Dermis blood vessel endothelial cell (primary cell): ENCODE results near the gene MGMT. TPM values are rescaled to one million over a fixed set of nuclear protein-coding genes. Genes with fewer than 3 reads are reported as not detected.

Source experiments
- DNase-seq: peaks from one replicate; pipeline ENCODE4 v3.0.0; 2010
- total RNA-seq: library from RNA; depleted of rRNA; stranded (reverse); fragments of >200 nt; gene quantifications from 2 replicates; pipeline ENCODE4 v1.2.3, GENCODE V29; 2014

MGMT gene
- total RNA-seq, 1 donor from 2014 or later = 39.7 TPM

- DNase-seq = no peak
Measured at GRCh38 chr10:129742742-129743550, 275.9 kb downstream of the MGMT start.

- no peak for DNase-seq
Measured at GRCh38 chr10:129743738-129744133, 276.7 kb downstream of the MGMT start.

GRCh38 chr10:129744134-129745111, 277.4 kb downstream of the MGMT start:
- DNase-seq = no peak

- DNase-seq = no peak
Measured at GRCh38 chr10:129745186-129745750, 278.2 kb downstream of the MGMT start.

- DNase-seq = no peak
Measured at GRCh38 chr10:129754211-129755050, 287.4 kb downstream of the MGMT start.

- no peak for DNase-seq
Measured at GRCh38 chr10:129755158-129755591, 288.1 kb downstream of the MGMT start.

GRCh38 chr10:129755621-129756020, 288.6 kb downstream of the MGMT start:
- no peak for DNase-seq

GRCh38 chr10:129756912-129757901, 290.2 kb downstream of the MGMT start:
- peak; percentile 42 for DNase-seq

GRCh38 chr10:129758207-129759021, 291.4 kb downstream of the MGMT start:
- no peak for DNase-seq

- no peak for DNase-seq
Measured at GRCh38 chr10:129759214-129760002, 292.4 kb downstream of the MGMT start.

- DNase-seq = no peak
Measured at GRCh38 chr10:129760003-129760315, 292.9 kb downstream of the MGMT start.

GRCh38 chr10:129760416-129760815, 293.4 kb downstream of the MGMT start:
- DNase-seq = no peak

GRCh38 chr10:129761197-129761972, 294.3 kb downstream of the MGMT start:
- no peak for DNase-seq

GRCh38 chr10:129761981-129762956, 295.2 kb downstream of the MGMT start:
- no peak for DNase-seq

- DNase-seq = no peak
Measured at GRCh38 chr10:129764011-129764900, 297.2 kb downstream of the MGMT start.
